Measurements from ENCODE around the gene PLCL1. TPM values are rescaled to one million over a fixed set of nuclear protein-coding genes. Genes with fewer than 3 reads are reported as not detected.

Gene PLCL1
- polyA plus RNA-seq, 6 donors from 2014 or later: 0.05 to 0.25 (median 0.11) TPM; not detected in 3

- H3K9me3 Mint-ChIP-seq: peaks cover 0 to 7% (median 2%) of the 10 kb centered on the region in 7 donors
- DNase-seq: no peak
- no peaks in the 10 kb centered on the region for H3K27me3 Mint-ChIP-seq
- no peaks in the 10 kb centered on the region for H3K36me3 Mint-ChIP-seq
- no peak for ATAC-seq (ENCODE audit: low read depth in 2 of 2)
- H3K4me3 Mint-ChIP-seq: no peak overlapping the region
- no peaks in the 10 kb centered on the region for H3K4me1 Mint-ChIP-seq
- H3K27ac Mint-ChIP-seq: no peak overlapping the region
Measured at GRCh38 chr2:198045227-198045626, 240.8 kb downstream of the PLCL1 start.

DNA sequence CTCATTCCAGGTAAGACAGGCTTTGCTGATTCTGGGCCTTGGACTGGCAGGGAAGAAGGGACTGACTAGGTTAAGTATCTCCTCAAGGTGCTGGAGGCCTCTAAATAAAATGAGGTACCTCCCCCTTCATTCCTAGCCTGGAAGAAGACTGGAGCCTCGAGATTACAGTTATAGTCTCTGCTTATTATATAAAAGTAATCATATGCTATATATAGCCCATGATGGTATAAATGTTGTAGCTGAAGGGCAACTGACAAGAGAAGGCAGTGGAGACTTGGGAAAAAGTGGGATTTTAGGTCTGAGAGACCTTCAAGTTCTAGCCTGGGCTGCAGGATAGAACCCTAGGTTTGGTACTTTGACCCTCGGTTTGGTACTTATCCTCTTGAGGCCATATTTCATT lies 248.3 kb downstream of the PLCL1 start:
- H3K9me3 Mint-ChIP-seq: peaks cover 0 to 5% (median 0%) of the 10 kb centered on the region in 7 donors
- no peaks in the 10 kb centered on the region for H3K27me3 Mint-ChIP-seq
- no peak overlapping the region for H3K4me3 Mint-ChIP-seq
- H3K36me3 Mint-ChIP-seq: no peaks in the 10 kb centered on the region
- ATAC-seq (ENCODE audit: low read depth in 2 of 2) (no peak), DNase-seq (no peak)
- no peaks in the 10 kb centered on the region for H3K4me1 Mint-ChIP-seq
- H3K27ac Mint-ChIP-seq: no peak overlapping the region

GRCh38 chr2:198053148-198053547 lies 248.8 kb downstream of the PLCL1 start:
- ATAC-seq (ENCODE audit: low read depth in 2 of 2): no peak
- no peaks in the 10 kb centered on the region for H3K4me1 Mint-ChIP-seq
- H3K36me3 Mint-ChIP-seq: no peaks in the 10 kb centered on the region

GRCh38 chr2:198053776-198054175 lies 249.4 kb downstream of the PLCL1 start:
- no peaks in the 10 kb centered on the region for H3K4me1 Mint-ChIP-seq
- H3K27me3 Mint-ChIP-seq: no peaks in the 10 kb centered on the region
- no peak overlapping the region for H3K27ac Mint-ChIP-seq
- DNase-seq (no peak), ATAC-seq (ENCODE audit: low read depth in 2 of 2) (no peak)
- H3K36me3 Mint-ChIP-seq: no peaks in the 10 kb centered on the region
- H3K9me3 Mint-ChIP-seq: peaks cover 0 to under 1% (median 0%) of the 10 kb centered on the region in 7 donors
- H3K4me3 Mint-ChIP-seq: no peak overlapping the region

More at GRCh38 chr2:198053148-198053547, 248.8 kb downstream of the PLCL1 start:
- DNase-seq: no peak
- H3K4me3 Mint-ChIP-seq: no peak overlapping the region
- H3K9me3 Mint-ChIP-seq: peaks cover 0 to 5% (median 0%) of the 10 kb centered on the region in 7 donors
- no peaks in the 10 kb centered on the region for H3K27me3 Mint-ChIP-seq
- H3K27ac Mint-ChIP-seq: no peak overlapping the region

DNA sequence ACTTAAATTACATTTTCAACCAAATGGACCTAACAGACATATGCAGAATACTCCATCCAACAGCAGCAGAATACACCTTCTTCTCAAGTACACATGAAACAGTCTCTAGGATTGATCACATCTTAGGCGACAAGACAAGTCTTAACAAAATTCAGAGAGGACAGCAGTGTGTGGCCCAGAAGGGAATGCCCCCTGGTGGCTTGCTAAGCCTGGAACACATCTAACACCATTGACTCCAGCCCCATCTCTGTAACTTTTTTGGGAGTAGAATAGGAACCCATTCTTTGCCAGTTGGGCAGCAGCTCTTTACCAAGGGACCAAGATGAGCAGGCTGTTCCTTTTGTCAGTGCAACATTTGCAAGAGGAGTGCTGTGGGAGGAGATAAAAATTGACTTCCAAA lies 249.9 kb downstream of the PLCL1 start:
- no peaks in the 10 kb centered on the region for H3K4me1 Mint-ChIP-seq
- ATAC-seq (ENCODE audit: low read depth in 2 of 2) (no peak), DNase-seq (no peak)
- no peaks in the 10 kb centered on the region for H3K36me3 Mint-ChIP-seq
- no peaks in the 10 kb centered on the region for H3K9me3 Mint-ChIP-seq
- no peak overlapping the region for H3K27ac Mint-ChIP-seq
- no peaks in the 10 kb centered on the region for H3K27me3 Mint-ChIP-seq
- no peak overlapping the region for H3K4me3 Mint-ChIP-seq

- DNase-seq (no peak), ATAC-seq (ENCODE audit: low read depth in 2 of 2) (no peak)
- no peak overlapping the region for H3K4me3 Mint-ChIP-seq
- no peaks in the 10 kb centered on the region for H3K4me1 Mint-ChIP-seq
- H3K27me3 Mint-ChIP-seq: no peaks in the 10 kb centered on the region
- no peaks in the 10 kb centered on the region for H3K36me3 Mint-ChIP-seq
- H3K9me3 Mint-ChIP-seq: no peaks in the 10 kb centered on the region
- H3K27ac Mint-ChIP-seq: no peak overlapping the region
Measured at GRCh38 chr2:198055716-198056115, 251.3 kb downstream of the PLCL1 start.

- DNase-seq (no peak), ATAC-seq (ENCODE audit: low read depth in 2 of 2) (no peak)
- Mint-ChIP-seq H3K4me1 (no peaks in the 10 kb centered on the region), H3K9me3 (no peaks in the 10 kb centered on the region), H3K27ac (no peak overlapping the region), H3K27me3 (no peaks in the 10 kb centered on the region), H3K4me3 (no peak overlapping the region), H3K36me3 (no peaks in the 10 kb centered on the region)
Measured at GRCh38 chr2:198056836-198057235, 252.4 kb downstream of the PLCL1 start.

DNA sequence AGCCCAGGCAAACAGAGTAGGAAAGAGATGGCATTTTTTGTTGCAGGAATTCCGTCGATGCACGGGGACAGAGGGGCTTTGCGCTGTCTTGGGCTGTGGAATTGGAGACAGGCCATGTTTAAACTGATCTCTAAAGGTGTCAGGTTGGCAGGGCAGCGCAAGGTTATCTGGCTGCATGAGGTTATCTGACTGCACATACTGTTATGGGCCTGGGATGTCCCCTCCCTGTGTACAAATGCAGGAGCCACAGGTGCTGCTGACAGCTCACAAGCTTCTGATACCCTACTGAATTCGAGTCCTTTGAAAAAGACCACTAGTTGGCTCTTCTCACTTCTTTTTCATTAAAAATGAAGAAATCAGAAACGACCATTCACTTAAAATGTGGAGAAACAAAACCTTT lies 255.4 kb downstream of the PLCL1 start:
- no peaks in the 10 kb centered on the region for H3K9me3 Mint-ChIP-seq
- no peak overlapping the region for H3K4me3 Mint-ChIP-seq
- no peaks in the 10 kb centered on the region for H3K27me3 Mint-ChIP-seq
- ATAC-seq (ENCODE audit: low read depth in 2 of 2) (no peak), DNase-seq (no peak)
- no peaks in the 10 kb centered on the region for H3K36me3 Mint-ChIP-seq
- no peak overlapping the region for H3K27ac Mint-ChIP-seq
- no peaks in the 10 kb centered on the region for H3K4me1 Mint-ChIP-seq

DNA sequence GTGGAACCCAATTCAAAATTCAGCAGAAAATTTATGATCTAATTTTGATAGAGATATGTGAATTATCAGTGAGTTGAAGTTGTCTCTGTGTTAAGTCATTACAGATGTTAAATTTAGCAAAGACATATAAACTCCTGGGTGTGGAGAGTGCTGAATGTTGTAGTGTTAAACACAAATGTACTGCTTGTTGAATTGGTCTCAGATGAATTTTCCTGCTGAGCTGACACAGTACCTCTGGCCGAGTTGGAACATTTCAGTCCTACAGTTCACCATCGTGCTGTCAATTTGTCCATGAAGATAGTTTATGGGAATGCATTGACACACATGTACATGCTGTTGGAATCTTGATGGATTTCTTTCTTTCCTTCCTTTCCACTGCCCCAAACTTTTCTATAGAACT lies 255.9 kb downstream of the PLCL1 start:
- Mint-ChIP-seq H3K9me3 (no peaks in the 10 kb centered on the region), H3K36me3 (no peaks in the 10 kb centered on the region), H3K27ac (no peak overlapping the region), H3K4me3 (no peak overlapping the region), H3K27me3 (no peaks in the 10 kb centered on the region), H3K4me1 (no peaks in the 10 kb centered on the region)
- DNase-seq (no peak), ATAC-seq (ENCODE audit: low read depth in 2 of 2) (no peak)

GRCh38 chr2:198062826-198063225 lies 258.4 kb downstream of the PLCL1 start:
- no peak overlapping the region for H3K27ac Mint-ChIP-seq
- DNase-seq (no peak), ATAC-seq (ENCODE audit: low read depth in 2 of 2) (no peak)
- H3K36me3 Mint-ChIP-seq: no peaks in the 10 kb centered on the region
- H3K27me3 Mint-ChIP-seq: no peaks in the 10 kb centered on the region
- no peaks in the 10 kb centered on the region for H3K9me3 Mint-ChIP-seq
- H3K4me1 Mint-ChIP-seq: no peaks in the 10 kb centered on the region
- H3K4me3 Mint-ChIP-seq: no peak overlapping the region

GRCh38 chr2:198063242-198063641 lies 258.8 kb downstream of the PLCL1 start:
- Mint-ChIP-seq H3K4me1 (no peaks in the 10 kb centered on the region), H3K27me3 (no peaks in the 10 kb centered on the region)
- ATAC-seq (ENCODE audit: low read depth in 2 of 2): no peak

DNA sequence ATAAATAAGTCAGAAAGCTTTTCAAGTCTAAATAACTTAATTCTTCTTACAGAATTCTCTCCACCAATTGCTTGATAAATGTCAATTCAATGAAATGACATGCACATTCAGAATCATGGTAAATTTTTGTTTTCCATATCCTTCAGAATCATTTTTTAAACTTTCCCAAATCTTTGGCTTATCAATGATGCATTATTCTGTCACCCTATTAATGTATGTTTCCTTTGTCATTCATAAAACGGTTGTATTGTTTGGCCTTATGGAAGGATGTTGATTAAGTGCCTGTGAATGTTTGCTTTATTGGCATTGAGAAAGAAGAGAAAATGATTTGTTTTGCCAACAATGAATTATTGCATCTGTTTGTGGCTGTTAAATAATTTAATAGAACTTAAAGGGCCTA lies 260.9 kb downstream of the PLCL1 start:
- DNase-seq: no peak
- H3K36me3 Mint-ChIP-seq: no peaks in the 10 kb centered on the region
- H3K9me3 Mint-ChIP-seq: no peaks in the 10 kb centered on the region
- no peak overlapping the region for H3K4me3 Mint-ChIP-seq
- ATAC-seq (ENCODE audit: low read depth in 2 of 2): no peak
- H3K27ac Mint-ChIP-seq: no peak overlapping the region
- no peaks in the 10 kb centered on the region for H3K4me1 Mint-ChIP-seq
- H3K27me3 Mint-ChIP-seq: no peaks in the 10 kb centered on the region

More at GRCh38 chr2:198063242-198063641, 258.8 kb downstream of the PLCL1 start:
- Mint-ChIP-seq H3K4me3 (no peak overlapping the region), H3K36me3 (no peaks in the 10 kb centered on the region), H3K27ac (no peak overlapping the region), H3K9me3 (no peaks in the 10 kb centered on the region)
- DNase-seq: no peak

- H3K9me3 Mint-ChIP-seq: no peaks in the 10 kb centered on the region
- no peak overlapping the region for H3K27ac Mint-ChIP-seq
- no peak overlapping the region for H3K4me3 Mint-ChIP-seq
- DNase-seq: no peak
- H3K36me3 Mint-ChIP-seq: no peaks in the 10 kb centered on the region
- no peaks in the 10 kb centered on the region for H3K4me1 Mint-ChIP-seq
- no peaks in the 10 kb centered on the region for H3K27me3 Mint-ChIP-seq
- ATAC-seq (ENCODE audit: low read depth in 2 of 2): no peak
Measured at GRCh38 chr2:198066597-198066996, 262.2 kb downstream of the PLCL1 start.

- H3K27me3 Mint-ChIP-seq: no peaks in the 10 kb centered on the region
- no peak for DNase-seq
- no peak overlapping the region for H3K4me3 Mint-ChIP-seq
- no peaks in the 10 kb centered on the region for H3K4me1 Mint-ChIP-seq
- H3K36me3 Mint-ChIP-seq: no peaks in the 10 kb centered on the region
- H3K27ac Mint-ChIP-seq: no peak overlapping the region
- no peak for ATAC-seq (ENCODE audit: low read depth in 2 of 2)
- peaks cover 0 to 2% (median 0%) of the 10 kb centered on the region in 7 donors for H3K9me3 Mint-ChIP-seq
Measured at GRCh38 chr2:198072655-198073054, 268.3 kb downstream of the PLCL1 start.

DNA sequence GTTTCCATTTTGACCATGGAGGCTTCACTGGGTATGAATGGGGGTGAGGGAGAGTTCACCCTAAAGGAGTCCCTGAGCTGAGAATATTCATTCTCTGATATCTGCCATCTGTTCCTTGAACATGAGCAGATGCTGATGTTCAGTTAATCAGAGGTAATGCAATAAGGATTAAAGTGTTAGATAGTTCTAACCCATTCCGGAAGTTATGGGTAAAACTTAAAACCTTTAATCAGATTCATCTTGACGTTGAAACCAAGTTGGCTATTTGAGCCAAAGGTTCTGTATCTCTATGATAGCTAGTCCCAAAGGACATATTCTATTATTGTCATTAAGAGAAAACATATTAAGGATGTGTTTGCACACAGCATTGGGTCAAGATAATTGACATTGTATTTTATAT lies 268.9 kb downstream of the PLCL1 start:
- Mint-ChIP-seq H3K27me3 (no peaks in the 10 kb centered on the region), H3K36me3 (no peaks in the 10 kb centered on the region), H3K27ac (no peak overlapping the region), H3K9me3 (peaks cover 0 to 2% (median 0%) of the 10 kb centered on the region in 7 donors), H3K4me3 (no peak overlapping the region), H3K4me1 (no peaks in the 10 kb centered on the region)
- no peak for ATAC-seq (ENCODE audit: low read depth in 2 of 2)
- DNase-seq: no peak
